ENCODE measurements around the gene SNX17. TPM values are rescaled to one million over a fixed set of nuclear protein-coding genes. Genes with fewer than 3 reads are reported as not detected.
A peak's percentile ranks its signal among the peaks of the same experiment; 100 is the strongest.

Gene SNX17
- total and polyA plus RNA-seq, 2 of the 13 experiments (the other 11 are each of a cell fraction or from before 2014, with no cell fraction given): 75.0 to 109 TPM

- peak; percentile 15; the same call in 1 of the 2 replicates for TF ChIP-seq DZIP1 (CRISPR knock-in tag; IDR thresholded peaks at IDR 0.05)
- TF ChIP-seq ZBTB39 (CRISPR knock-in tag; IDR thresholded peaks at IDR 0.05): peak; percentile 18; the same call in 1 of the 2 replicates
- TF ChIP-seq GZF1 (CRISPR knock-in tag; IDR thresholded peaks at IDR 0.05): peak; percentile 75; the same call in 1 of the 2 replicates
- 0 out of 2 replicates have a peak, but pooled peaks have one; percentile 5 for TF ChIP-seq SNAPC5 (CRISPR knock-in tag; IDR thresholded peaks at IDR 0.05; ENCODE audit: borderline replicate concordance)
- no peak for TF ChIP-seq BRF2 (CRISPR knock-in tag; IDR thresholded peaks at IDR 0.05)
- peak; percentile 7; the same call in 1 of the 2 replicates for TF ChIP-seq RBFOX2 (IDR thresholded peaks at IDR 0.05; ENCODE audit: low read depth, low read length)
- TF ChIP-seq NR1H2 (CRISPR knock-in tag; IDR thresholded peaks at IDR 0.05; ENCODE audit: borderline replicate concordance, low read depth): peak; percentile 42; the same call in 1 of the 2 replicates
- TF ChIP-seq AKAP8 (CRISPR knock-in tag; IDR thresholded peaks at IDR 0.05): no peak
- TF ChIP-seq ZFY (CRISPR knock-in tag; IDR thresholded peaks at IDR 0.05): peak; percentile 96
- TF ChIP-seq ZNF569 (CRISPR knock-in tag; IDR thresholded peaks at IDR 0.05; ENCODE audit: borderline replicate concordance): 0 out of 2 replicates have a peak, but pooled peaks have one; percentile 55
- no peak for TF ChIP-seq CENPBD1 (CRISPR knock-in tag; IDR thresholded peaks at IDR 0.05; ENCODE audit: borderline replicate concordance, low read depth)
- no peak for TF ChIP-seq SMYD3 (CRISPR knock-in tag; IDR thresholded peaks at IDR 0.05)
- TF ChIP-seq MTERF4 (CRISPR knock-in tag; IDR thresholded peaks at IDR 0.05): no peak; the same call in none of the 2 replicates
- no peak for TF ChIP-seq ZNF678 (CRISPR knock-in tag; IDR thresholded peaks at IDR 0.05)
- TF ChIP-seq ATF4 (CRISPR knock-in tag; IDR thresholded peaks at IDR 0.05): no peak
- TF ChIP-seq ZNF674 (CRISPR knock-in tag; IDR thresholded peaks at IDR 0.05; ENCODE audit: low read depth): peak; percentile 93; the same call in 1 of the 2 replicates
- TF ChIP-seq ZNF572 (CRISPR knock-in tag; IDR thresholded peaks at IDR 0.05): 0 out of 2 replicates have a peak, but pooled peaks have one; percentile 2
- TF ChIP-seq SSRP1 (CRISPR knock-in tag; IDR thresholded peaks at IDR 0.05): peak; percentile 21; the same call in 1 of the 2 replicates
- TF ChIP-seq ZNF430 (CRISPR knock-in tag; IDR thresholded peaks at IDR 0.05): peak; percentile 64; the same call in 1 of the 2 replicates
Measured at GRCh38 chr2:27370816-27371620, 602 bp downstream of the SNX17 start (continued).

Data from HepG2 (cell line).